ENCODE data around the gene SIPA1L3.

Gene SIPA1L3

DNA sequence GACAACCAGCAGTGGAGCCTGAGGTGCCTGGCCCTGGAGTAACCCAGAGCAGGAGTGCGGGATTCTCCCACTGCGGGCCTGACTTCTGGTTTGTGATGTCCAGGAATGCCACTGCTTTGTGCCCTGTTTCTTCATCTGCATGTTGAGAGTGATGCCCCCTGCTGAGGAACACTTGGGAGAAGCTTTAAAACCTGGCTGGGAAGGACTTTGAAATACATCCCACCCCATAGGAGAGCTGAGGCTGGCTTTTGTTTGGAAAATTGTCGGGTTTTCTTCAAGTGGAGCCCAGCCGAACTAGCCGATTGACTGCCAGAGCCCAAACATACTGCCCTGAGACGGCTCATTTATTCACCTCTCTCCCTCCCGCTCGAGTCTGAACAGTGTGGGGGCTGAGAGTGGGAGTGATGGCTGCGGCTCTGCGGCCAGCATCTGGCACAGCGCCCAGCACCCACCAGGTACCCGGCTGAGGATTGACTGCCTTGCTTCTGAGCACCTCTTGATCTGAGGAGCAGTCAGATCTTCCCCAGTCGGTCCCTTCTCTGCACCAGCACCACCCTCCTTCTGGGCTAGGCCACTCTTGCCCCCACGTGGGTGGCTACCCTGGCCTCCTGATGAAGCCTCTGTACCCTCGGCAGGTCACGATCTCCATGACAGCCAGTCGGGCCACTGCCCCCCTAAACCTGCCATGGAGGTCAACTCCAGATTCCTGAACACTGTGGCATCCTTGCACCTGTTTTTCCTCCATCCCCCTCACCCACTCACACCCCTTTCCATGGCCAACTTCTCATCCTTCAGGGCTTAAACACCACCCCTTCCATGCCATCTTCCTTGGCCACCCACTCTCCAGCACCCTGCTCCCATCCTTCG, 148.9 kb downstream of the SIPA1L3 start (continued):
- TF ChIP-seq, protein P1, sequence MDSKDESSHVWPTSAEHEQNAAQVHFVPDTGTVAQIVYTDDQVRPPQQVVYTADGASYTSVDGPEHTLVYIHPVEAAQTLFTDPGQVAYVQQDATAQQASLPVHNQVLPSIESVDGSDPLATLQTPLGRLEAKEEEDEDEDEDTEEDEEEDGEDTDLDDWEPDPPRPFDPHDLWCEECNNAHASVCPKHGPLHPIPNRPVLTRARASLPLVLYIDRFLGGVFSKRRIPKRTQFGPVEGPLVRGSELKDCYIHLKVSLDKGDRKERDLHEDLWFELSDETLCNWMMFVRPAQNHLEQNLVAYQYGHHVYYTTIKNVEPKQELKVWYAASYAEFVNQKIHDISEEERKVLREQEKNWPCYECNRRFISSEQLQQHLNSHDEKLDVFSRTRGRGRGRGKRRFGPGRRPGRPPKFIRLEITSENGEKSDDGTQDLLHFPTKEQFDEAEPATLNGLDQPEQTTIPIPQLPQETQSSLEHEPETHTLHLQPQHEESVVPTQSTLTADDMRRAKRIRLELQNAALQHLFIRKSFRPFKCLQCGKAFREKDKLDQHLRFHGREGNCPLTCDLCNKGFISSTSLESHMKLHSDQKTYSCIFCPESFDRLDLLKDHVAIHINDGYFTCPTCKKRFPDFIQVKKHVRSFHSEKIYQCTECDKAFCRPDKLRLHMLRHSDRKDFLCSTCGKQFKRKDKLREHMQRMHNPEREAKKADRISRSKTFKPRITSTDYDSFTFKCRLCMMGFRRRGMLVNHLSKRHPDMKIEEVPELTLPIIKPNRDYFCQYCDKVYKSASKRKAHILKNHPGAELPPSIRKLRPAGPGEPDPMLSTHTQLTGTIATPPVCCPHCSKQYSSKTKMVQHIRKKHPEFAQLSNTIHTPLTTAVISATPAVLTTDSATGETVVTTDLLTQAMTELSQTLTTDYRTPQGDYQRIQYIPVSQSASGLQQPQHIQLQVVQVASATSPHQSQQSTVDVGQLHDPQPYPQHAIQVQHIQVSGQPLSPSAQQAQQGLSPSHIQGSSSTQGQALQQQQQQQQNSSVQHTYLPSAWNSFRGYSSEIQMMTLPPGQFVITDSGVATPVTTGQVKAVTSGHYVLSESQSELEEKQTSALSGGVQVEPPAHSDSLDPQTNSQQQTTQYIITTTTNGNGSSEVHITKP (tag by site-specific recombination; IDR thresholded peaks at IDR 0.05): peak; percentile 90
- TF ChIP-seq SALL2 (tag by site-specific recombination; IDR thresholded peaks at IDR 0.05; ENCODE audit: borderline replicate concordance) (no peak), ZNF24 (tag by site-specific recombination; IDR thresholded peaks at IDR 0.05) (0 out of 2 replicates have a peak, but pooled peaks have one; percentile 32), ZNF354C (tag by site-specific recombination; IDR thresholded peaks at IDR 0.05; ENCODE audit: borderline replicate concordance, low read depth) (no peak), BCL11A (tag by site-specific recombination; IDR thresholded peaks at IDR 0.05; ENCODE audit: low read depth) (no peak), ZNF23 (tag by site-specific recombination; IDR thresholded peaks at IDR 0.05; ENCODE audit: borderline replicate concordance) (no peak), ZNF140 (tag by site-specific recombination; IDR thresholded peaks at IDR 0.05) (no peak), ZNF660 (tag by site-specific recombination; IDR thresholded peaks at IDR 0.05) (0 out of 2 replicates have a peak, but pooled peaks have one; percentile 29), ZBTB21 (tag by site-specific recombination; IDR thresholded peaks at IDR 0.05) (no peak), ZNF621 (tag by site-specific recombination; IDR thresholded peaks at IDR 0.05) (no peak), ZNF202 (tag by site-specific recombination; IDR thresholded peaks at IDR 0.05; ENCODE audit: borderline replicate concordance) (no peak), ZNF830 (tag by site-specific recombination; IDR thresholded peaks at IDR 0.05; ENCODE audit: low read depth) (no peak), ZBTB17 (tag by site-specific recombination; IDR thresholded peaks at IDR 0.05) (peak; percentile 81), TCF7L2 (IDR thresholded peaks at IDR 0.05; ENCODE audit: borderline replicate concordance, low read depth, low read length) (no peak), ZNF747 (tag by site-specific recombination; IDR thresholded peaks at IDR 0.05) (no peak), SETDB1 (IDR thresholded peaks at IDR 0.05; ENCODE audit: insufficient read length, low read length) (no peak), HOXD13 (CRISPR knock-in tag; IDR thresholded peaks at IDR 0.05; ENCODE audit: borderline replicate concordance) (no peak), AEBP2 (tag by site-specific recombination; IDR thresholded peaks at IDR 0.05; ENCODE audit: borderline replicate concordance) (no peak), ZNF274 (IDR thresholded peaks at IDR 0.05; ENCODE audit: low read length) (no peak), ZNF274 (tag by site-specific recombination; IDR thresholded peaks at IDR 0.05; ENCODE audit: borderline replicate concordance) (0 out of 2 replicates have a peak, but pooled peaks have one; percentile 28), BCL6B (tag by site-specific recombination; IDR thresholded peaks at IDR 0.05) (no peak), GLIS2 (tag by site-specific recombination; IDR thresholded peaks at IDR 0.05) (no peak; the same call in 1 of the 2 replicates), ZNF341 (tag by site-specific recombination; IDR thresholded peaks at IDR 0.05; ENCODE audit: low read depth) (peak; percentile 41; the same call in 1 of the 2 replicates), ZNF155 (tag by site-specific recombination; IDR thresholded peaks at IDR 0.05) (no peak), ZNF175 (tag by site-specific recombination; IDR thresholded peaks at IDR 0.05) (no peak), ZNF26 (tag by site-specific recombination; IDR thresholded peaks at IDR 0.05) (no peak)
- TF ChIP-seq, protein P2, sequence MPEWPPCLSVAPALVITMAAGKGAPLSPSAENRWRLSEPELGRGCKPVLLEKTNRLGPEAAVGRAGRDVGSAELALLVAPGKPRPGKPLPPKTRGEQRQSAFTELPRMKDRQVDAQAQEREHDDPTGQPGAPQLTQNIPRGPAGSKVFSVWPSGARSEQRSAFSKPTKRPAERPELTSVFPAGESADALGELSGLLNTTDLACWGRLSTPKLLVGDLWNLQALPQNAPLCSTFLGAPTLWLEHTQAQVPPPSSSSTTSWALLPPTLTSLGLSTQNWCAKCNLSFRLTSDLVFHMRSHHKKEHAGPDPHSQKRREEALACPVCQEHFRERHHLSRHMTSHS (tag by site-specific recombination; IDR thresholded peaks at IDR 0.05): no peak; the same call in 1 of the 2 replicates
